Uterus (tissue), 4 donors: ENCODE results near the gene CDKN2AIP. TPM values are rescaled to one million over a fixed set of nuclear protein-coding genes. Genes with fewer than 3 reads are reported as not detected.

Experiments used
- DNase-seq, 2 donors: peaks; one replicate each; pipeline ENCODE4 v3.0.0-alpha.2; 2019 to 2020
- H3K27ac ChIP-seq, 2 donors: fragments of 200-600 bp; sonication (generic); 1 replicate in 1 of 2; 2 replicates in 1 of 2; pipeline ENCODE4 v1.5.1; 2016 to 2018
- H3K27me3 ChIP-seq, 2 donors: fragments of 200-600 bp; sonication (generic); one replicate each; pipeline ENCODE4 v1.5.1; 2018 to 2019; ENCODE audit warnings: control low read depth in 1 of 2
- H3K36me3 ChIP-seq, 2 donors: fragments of 200-600 bp; sonication (generic); one replicate each; pipeline ENCODE4 v1.5.1; 2019; ENCODE audit warnings: control low read depth in 1 of 2
- H3K4me1 ChIP-seq, 2 donors: fragments of 200-600 bp; sonication (generic); one replicate each; pipeline ENCODE4 v1.5.1; 2018 to 2019; ENCODE audit warnings: control low read depth in 1 of 2
- H3K4me3 ChIP-seq, 2 donors: fragments of 200-600 bp; sonication (generic); 1 replicate in 1 of 2; 2 replicates in 1 of 2; pipeline ENCODE4 v1.5.1; 2018 to 2019; ENCODE audit warnings: mild to moderate bottlenecking in 1 of 2
- H3K9me3 ChIP-seq, 2 donors: fragments of 200-600 bp; sonication (generic); one replicate each; pipeline ENCODE4 v1.5.1; 2019; ENCODE audit warnings: control low read depth in 1 of 2
- CTCF ChIP-seq, 4 experiments: fragments of 200-600 bp in 2 of 4; fragments of 450-650 bp in 2 of 4; sonication (generic) in 2 of 4; IDR thresholded peaks; one replicate each; pipeline ENCODE4 v1.5.1; 2016 to 2019; ENCODE audit warnings: antibody characterized with exemption in 4 of 4, mild to moderate bottlenecking in 2 of 4, moderate library complexity in 1 of 4
- POLR2A ChIP-seq, 2 donors: fragments of 450-650 bp; IDR thresholded peaks; one replicate each; pipeline ENCODE4 v1.6.1; 2016; ENCODE audit warnings: antibody characterized with exemption in 2 of 2, mild to moderate bottlenecking in 1 of 2, moderate library complexity in 1 of 2
- intact Hi-C: fragments of 100-400 bp; cut with DNase I; formaldehyde crosslinking; loops from one replicate; pipeline ENCODE4 v1.15.1; 2023; ENCODE audit warnings: low total_unique reads
- total RNA-seq, 4 donors: library from RNA; depleted of rRNA in 3 of 4; stranded (reverse); fragments of >200 nt in 3 of 4; gene quantifications; one replicate each; pipeline versions ENCODE4 v1.1.0 to v1.2.4, GENCODE V29; 2014 to 2023
- donor health status: DM: yes; HTN: yes; CAD: no.

The CDKN2AIP gene
- total RNA-seq, 4 donors from 2014 or later, result 18.5 to 37.1 (median 23.9) TPM

- Histone ChIP-seq H3K27me3 (no peaks in the 10 kb centered on the region), H3K4me3 (no peak overlapping the region), H3K27ac (no peak overlapping the region), H3K4me1 (no peaks in the 10 kb centered on the region), H3K9me3 (no peaks in the 10 kb centered on the region), H3K36me3 (no peaks in the 10 kb centered on the region)
- intact Hi-C loops, result no loop called here
- no peak for TF ChIP-seq POLR2A (IDR thresholded peaks at IDR 0.05)
- no peak for TF ChIP-seq CTCF (IDR thresholded peaks at IDR 0.05)
- no peak for DNase-seq
Measured at GRCh38 chr4:183467246-183467645, 22.8 kb downstream of the CDKN2AIP start.

GRCh38 chr4:183468210-183469095, 24.0 kb downstream of the CDKN2AIP start:
- Histone ChIP-seq H3K27me3 (no peaks in the 10 kb centered on the region), H3K4me3 (no peak overlapping the region), H3K4me1 (no peaks in the 10 kb centered on the region), H3K36me3 (no peaks in the 10 kb centered on the region), H3K9me3 (no peaks in the 10 kb centered on the region), H3K27ac (no peak overlapping the region)
- DNase-seq, result no peak
- TF ChIP-seq POLR2A (IDR thresholded peaks at IDR 0.05), result no peak
- TF ChIP-seq CTCF (IDR thresholded peaks at IDR 0.05), result no peak
- intact Hi-C loops, result no loop called here

GRCh38 chr4:183469285-183469684, 24.8 kb downstream of the CDKN2AIP start:
- Histone ChIP-seq H3K4me3 (no peak overlapping the region), H3K36me3 (no peaks in the 10 kb centered on the region), H3K4me1 (no peaks in the 10 kb centered on the region), H3K27ac (no peak overlapping the region), H3K27me3 (no peaks in the 10 kb centered on the region), H3K9me3 (no peaks in the 10 kb centered on the region)
- DNase-seq, result no peak
- no peak for TF ChIP-seq CTCF (IDR thresholded peaks at IDR 0.05)
- no peak for TF ChIP-seq POLR2A (IDR thresholded peaks at IDR 0.05)
- intact Hi-C loops, result no loop called here

DNA sequence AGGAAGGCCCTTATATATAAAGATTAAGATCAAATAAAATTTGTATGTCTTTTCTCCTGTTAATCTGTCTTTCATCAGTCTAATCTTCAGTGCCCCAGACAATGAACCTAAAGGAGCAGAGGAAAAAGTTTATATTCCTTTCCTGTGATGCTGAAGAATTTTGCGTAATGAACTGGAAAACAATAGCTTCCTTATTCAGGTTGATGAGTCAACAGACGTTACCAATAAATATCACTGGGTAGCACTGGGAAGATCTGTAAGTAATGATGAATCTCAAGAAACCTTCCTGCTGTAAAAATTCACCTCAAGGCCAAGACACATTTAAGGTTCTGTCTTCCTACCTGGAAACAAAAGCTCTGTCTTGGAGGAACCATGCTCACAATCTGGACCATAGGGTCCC, 25.5 kb downstream of the CDKN2AIP start:
- Histone ChIP-seq H3K36me3 (no peaks in the 10 kb centered on the region), H3K9me3 (no peaks in the 10 kb centered on the region), H3K27me3 (no peaks in the 10 kb centered on the region), H3K27ac (no peak overlapping the region), H3K4me1 (no peaks in the 10 kb centered on the region), H3K4me3 (no peak overlapping the region)
- TF ChIP-seq POLR2A (IDR thresholded peaks at IDR 0.05), result no peak
- no peak for TF ChIP-seq CTCF (IDR thresholded peaks at IDR 0.05)
- DNase-seq, result no peak
- intact Hi-C loops, result loop anchor here (10.0 kb wide), 1 partner anchor 695 kb away; no protein-coding TSS in a partner anchor

DNA sequence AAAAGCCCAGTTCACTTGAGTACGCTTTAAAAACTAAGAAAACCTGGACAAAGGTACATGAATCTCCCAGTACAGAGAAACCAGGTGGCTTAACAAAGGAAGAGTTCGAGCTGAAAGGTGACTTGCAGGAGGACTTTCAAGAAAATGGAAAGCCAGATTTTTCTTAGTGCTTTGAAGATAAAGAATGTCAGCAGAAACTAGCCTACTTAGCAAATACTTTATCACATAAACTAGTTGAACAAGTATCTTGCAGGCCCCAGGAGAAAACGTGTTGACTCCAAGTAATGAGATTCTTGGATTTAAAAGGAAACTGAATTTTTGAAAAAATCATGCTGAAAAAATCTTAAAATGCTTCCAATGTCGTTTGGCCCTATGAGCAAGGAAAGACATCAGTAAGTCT, 26.4 kb downstream of the CDKN2AIP start:
- intact Hi-C loops, result loop anchor here (10.0 kb wide), 1 partner anchor 694 kb away; no protein-coding TSS in a partner anchor
- no peaks in the 10 kb centered on the region for H3K36me3 ChIP-seq
- H3K9me3 ChIP-seq, result no peaks in the 10 kb centered on the region
- H3K27ac ChIP-seq, result no peak overlapping the region
- DNase-seq, result no peak
- no peaks in the 10 kb centered on the region for H3K27me3 ChIP-seq
- no peaks in the 10 kb centered on the region for H3K4me1 ChIP-seq
- H3K4me3 ChIP-seq, result no peak overlapping the region
- TF ChIP-seq POLR2A (IDR thresholded peaks at IDR 0.05), result no peak
